Erythroblast (primary cell): Measurements from ENCODE around the gene MPHOSPH8.

ENCODE experiments used
- GATA1 ChIP-seq: IDR thresholded peaks from 2 replicates; pipeline ENCODE4 v1.6.1; 2011; ENCODE audit warnings: low read depth, mild to moderate bottlenecking, control low read depth, low read length, moderate library complexity
- POLR2A ChIP-seq: IDR thresholded peaks from 2 replicates; pipeline ENCODE4 v1.6.1; 2011; ENCODE audit warnings: mild to moderate bottlenecking, low read length

DNA sequence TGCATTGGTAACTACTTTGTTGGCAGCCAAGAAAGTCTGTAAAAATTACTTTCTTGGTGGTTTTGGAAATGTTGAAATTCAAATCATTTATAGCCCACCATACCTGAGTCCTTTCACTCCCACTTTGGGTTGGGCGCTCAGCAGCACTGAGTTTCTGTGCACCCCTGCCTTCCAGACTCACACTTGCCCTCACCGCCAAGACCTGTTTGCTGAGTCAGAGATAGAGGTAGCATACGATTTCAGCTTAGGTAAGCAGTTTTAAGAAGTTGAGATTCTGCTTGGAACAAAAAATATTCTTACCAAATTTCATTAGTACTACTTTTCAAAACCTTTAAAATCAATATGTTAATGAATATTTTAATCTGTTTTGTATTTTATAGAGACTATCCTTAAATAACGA, 12.6 kb downstream of the MPHOSPH8 start:
- TF ChIP-seq POLR2A (no peak), GATA1 (no peak)
